T1000 (cell line): ENCODE data around the gene KATNAL2.
"Not testable (repeated sequence)": the region's sequence is repeated elsewhere in the genome, so short reads cannot be mapped to it uniquely, and the experiment has no call there.

Experiments
- DNase-seq: peaks from one replicate; lab custom pipeline; 2025; ENCODE audit warnings: mixed read lengths; lab: John Stamatoyannopoulos, UW

Gene KATNAL2

GRCh38 chr18:46939998-46940571, 22.7 kb downstream of the KATNAL2 start:
- DNase-seq: no peak

GRCh38 chr18:46942646-46943045, 25.2 kb downstream of the KATNAL2 start:
- no peak for DNase-seq

GRCh38 chr18:46946656-46947282, 29.4 kb downstream of the KATNAL2 start:
- no peak for DNase-seq

- no peak for DNase-seq
These were observed 32.8 kb downstream of the KATNAL2 start for GRCh38 chr18:46950064-46950656.

- no peak for DNase-seq
These were observed 35.8 kb downstream of the KATNAL2 start for GRCh38 chr18:46953195-46953594.

- no peak for DNase-seq
These were observed 40.8 kb downstream of the KATNAL2 start for GRCh38 chr18:46958209-46958608.

GRCh38 chr18:46963656-46964578, 46.5 kb downstream of the KATNAL2 start:
- not testable (repeated sequence) for DNase-seq

GRCh38 chr18:46964579-46965293, 47.3 kb downstream of the KATNAL2 start:
- not testable (repeated sequence) for DNase-seq

DNA sequence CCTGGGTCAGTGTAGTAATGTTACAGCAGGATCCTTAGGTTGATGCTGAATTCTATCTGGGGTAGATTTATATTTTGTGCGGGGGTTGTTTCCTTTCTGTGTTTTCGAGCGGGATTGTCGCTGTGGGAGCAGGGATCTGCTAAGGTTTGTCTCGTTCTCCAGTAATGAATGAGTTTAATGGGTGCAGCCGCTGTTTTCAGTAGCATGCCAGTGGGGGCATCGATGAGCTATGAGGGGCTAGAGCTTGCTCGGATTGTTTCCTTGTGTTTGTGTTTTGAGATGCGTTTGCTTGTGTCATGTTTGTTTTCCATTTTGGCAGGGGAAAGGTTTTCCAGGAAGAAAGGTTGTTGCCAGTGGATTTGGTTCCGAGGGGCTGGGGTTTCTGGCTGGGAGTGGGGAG, 48.9 kb downstream of the KATNAL2 start:
- DNase-seq: not testable (repeated sequence)

DNA sequence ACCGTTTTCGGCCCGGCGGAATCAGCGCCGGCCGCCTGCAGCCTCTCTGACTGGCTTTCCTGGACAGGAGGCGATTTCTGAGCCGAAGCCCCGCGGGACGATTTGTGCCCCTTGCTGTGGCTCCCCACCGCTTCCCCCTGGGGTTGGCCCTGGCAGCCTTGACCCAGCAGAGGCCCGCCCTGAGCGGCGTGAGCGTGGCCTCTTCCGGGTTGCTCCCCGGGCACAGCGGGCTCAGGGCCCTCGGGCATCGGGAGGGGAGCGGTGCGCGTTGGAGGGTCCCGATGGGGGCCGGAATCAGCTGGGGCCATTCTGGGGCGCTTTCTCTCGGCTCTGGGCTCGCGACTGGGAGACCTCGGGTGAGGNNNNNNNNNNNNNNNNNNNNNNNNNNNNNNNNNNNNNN, 52.1 kb downstream of the KATNAL2 start:
- not testable (repeated sequence) for DNase-seq

- not testable (repeated sequence) for DNase-seq
These were observed 102.5 kb downstream of the KATNAL2 start for GRCh38 chr18:47019870-47020269.

DNA sequence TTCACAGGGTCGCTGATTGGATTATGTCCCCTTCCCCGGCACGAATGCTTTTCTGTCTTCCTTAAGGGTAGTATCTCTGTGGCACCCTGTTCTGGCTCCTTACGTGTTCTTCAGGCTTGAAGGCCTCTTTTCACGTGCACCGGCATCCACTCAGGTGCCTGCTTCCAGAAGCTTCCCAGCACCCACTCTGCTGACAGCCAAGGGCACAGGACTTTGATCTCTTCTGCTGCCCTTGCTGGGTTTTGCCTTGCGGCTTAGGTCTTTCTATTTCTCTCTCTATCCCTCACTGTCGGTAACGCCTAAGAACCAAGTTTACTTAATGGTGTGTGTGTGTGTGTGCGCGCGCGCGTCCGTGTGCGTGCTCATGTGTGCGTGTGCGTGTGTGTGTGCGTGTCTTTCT, 103.4 kb downstream of the KATNAL2 start:
- DNase-seq: not testable (repeated sequence)

DNA sequence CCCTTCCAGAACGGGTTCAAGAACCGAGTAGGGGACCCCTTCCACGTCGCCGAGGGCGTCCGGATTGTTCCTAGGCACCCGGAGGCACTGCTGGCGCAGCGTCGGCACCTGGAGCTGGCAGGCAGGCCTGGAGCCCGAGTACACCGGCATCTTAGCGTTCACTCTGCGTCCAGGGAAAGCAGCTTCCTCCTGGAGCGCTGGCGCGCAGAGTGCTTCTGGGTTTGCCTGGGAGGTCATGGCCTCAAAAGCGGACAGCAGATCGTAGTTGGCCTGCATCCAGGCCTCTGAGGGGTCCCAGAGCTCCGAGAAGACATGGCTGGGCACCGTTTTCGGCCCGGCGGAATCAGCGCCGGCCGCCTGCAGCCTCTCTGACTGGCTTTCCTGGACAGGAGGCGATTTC, 105.4 kb downstream of the KATNAL2 start:
- not testable (repeated sequence) for DNase-seq

- not testable (repeated sequence) for DNase-seq
These were observed 106.5 kb downstream of the KATNAL2 start for GRCh38 chr18:47023769-47024465.

- not testable (repeated sequence) for DNase-seq
These were observed 108.3 kb downstream of the KATNAL2 start for GRCh38 chr18:47025557-47026174.

GRCh38 chr18:47028738-47029137, 111.3 kb downstream of the KATNAL2 start:
- not testable (repeated sequence) for DNase-seq

DNA sequence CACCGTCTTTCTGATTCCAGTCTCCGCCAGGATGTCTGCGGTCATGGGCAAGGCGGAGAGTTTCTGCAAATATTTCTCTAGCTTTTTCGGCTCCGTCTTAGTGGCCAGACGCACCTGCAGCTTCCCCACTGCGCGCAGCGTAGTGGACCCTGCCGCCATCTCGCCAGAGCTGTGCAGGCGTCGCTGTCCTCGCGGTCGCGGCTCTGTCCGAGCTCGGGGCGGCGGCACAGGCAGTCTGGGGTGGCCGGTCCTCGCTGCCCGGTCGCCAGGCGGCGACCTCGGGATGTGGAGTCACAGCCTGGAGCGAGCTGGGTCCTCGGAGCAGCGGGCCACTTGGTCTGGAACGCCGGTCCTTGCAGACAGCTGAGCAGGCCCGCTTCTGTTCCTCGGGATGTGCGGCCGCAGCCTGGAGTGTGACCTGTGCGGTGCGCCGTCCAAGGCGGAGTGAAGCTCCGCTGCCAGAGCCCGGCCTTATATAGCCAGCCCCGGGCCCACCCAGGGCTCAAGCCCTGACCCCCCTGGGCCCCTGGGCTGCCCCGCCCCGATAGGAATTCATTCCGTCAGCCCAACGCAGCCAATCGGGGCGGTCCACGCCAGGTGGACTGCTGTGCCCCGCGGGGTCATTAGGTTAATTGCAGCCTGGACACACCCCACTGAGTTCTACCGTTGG, 112.4 kb downstream of the KATNAL2 start:
- not testable (repeated sequence) for DNase-seq

- DNase-seq: not testable (repeated sequence)
These were observed 113.5 kb downstream of the KATNAL2 start for GRCh38 chr18:47030887-47031286.

- DNase-seq: no peak
These were observed 115.5 kb downstream of the KATNAL2 start for GRCh38 chr18:47032945-47033344.

- DNase-seq: not testable (repeated sequence)
These were observed 117.2 kb downstream of the KATNAL2 start for GRCh38 chr18:47034591-47034990.
